HEK293T (cell line): ENCODE results near the gene DMKN.

Experiments used
- CTCF ChIA-PET: fragments of 350-600 bp; formaldehyde crosslinking; extraction: SDS; loops from one replicate; lab custom pipeline; 2021; ENCODE audit warnings: antibody characterized with exemption, inconsistent platforms; lab: Yijun Ruan, JAX
- POLR2A ChIA-PET: fragments of 350-600 bp; formaldehyde crosslinking; extraction: SDS; loops from one replicate; lab custom pipeline; 2020; ENCODE audit warnings: antibody characterized with exemption, inconsistent platforms; lab: Yijun Ruan, JAX
- DNase-seq: peaks from one replicate; pipeline ENCODE4 v3.0.0; 2012; ENCODE audit warnings: mixed read lengths; ENCODE audit errors: extremely low spot score
- ARNT ChIP-seq: fragments of 450-650 bp; IDR thresholded peaks from 2 replicates; pipeline ENCODE4 v1.6.1; 2017; ENCODE audit warnings: mild to moderate bottlenecking
- BHLHE40 ChIP-seq: fragments of 450-650 bp; IDR thresholded peaks from 2 replicates; pipeline ENCODE4 v1.6.1; 2016; ENCODE audit warnings: mild to moderate bottlenecking, moderate library complexity, borderline replicate concordance
- CTBP1 ChIP-seq: fragments of 450-650 bp; IDR thresholded peaks from 2 replicates; pipeline ENCODE4 v1.6.1; 2016; ENCODE audit warnings: borderline replicate concordance
- ELF4 ChIP-seq: fragments of 450-650 bp; IDR thresholded peaks from 2 replicates; pipeline ENCODE4 v1.6.1; 2017; ENCODE audit warnings: antibody characterized with exemption
- FOXA1 ChIP-seq: fragments of 450-650 bp; IDR thresholded peaks from 2 replicates; pipeline ENCODE4 v1.6.1; 2016; ENCODE audit warnings: mild to moderate bottlenecking
- FOXK2 ChIP-seq: fragments of 450-650 bp; IDR thresholded peaks from 2 replicates; pipeline ENCODE4 v1.6.1; 2016; ENCODE audit warnings: mild to moderate bottlenecking
- FOXM1 ChIP-seq: fragments of 450-650 bp; IDR thresholded peaks from 2 replicates; pipeline ENCODE4 v1.6.1; 2017; ENCODE audit warnings: mild to moderate bottlenecking, borderline replicate concordance
- HDGF ChIP-seq: fragments of 450-650 bp; IDR thresholded peaks from 2 replicates; pipeline ENCODE4 v1.6.1; 2017; ENCODE audit warnings: antibody characterized with exemption, borderline replicate concordance
- L3MBTL2 ChIP-seq: fragments of 450-650 bp; conservative IDR thresholded peaks from 2 replicates; pipeline ENCODE4 v1.6.1; 2016; ENCODE audit warnings: mild to moderate bottlenecking
- LEF1 ChIP-seq: fragments of 450-650 bp; IDR thresholded peaks from 2 replicates; pipeline ENCODE4 v1.6.1; 2017; ENCODE audit warnings: mild to moderate bottlenecking, borderline replicate concordance
- NFRKB ChIP-seq: fragments of 450-650 bp; IDR thresholded peaks from 2 replicates; pipeline ENCODE4 v1.6.1; 2016; ENCODE audit warnings: mild to moderate bottlenecking, moderate library complexity
- PKNOX1 ChIP-seq: fragments of 450-650 bp; IDR thresholded peaks from 2 replicates; pipeline ENCODE4 v1.6.1; 2016
- SP1 ChIP-seq: fragments of 450-650 bp; IDR thresholded peaks from 2 replicates; pipeline ENCODE4 v1.6.1; 2017
- SUZ12 ChIP-seq: fragments of 450-650 bp; IDR thresholded peaks from 2 replicates; pipeline ENCODE4 v1.6.1; 2016; ENCODE audit warnings: mild to moderate bottlenecking
- TARDBP ChIP-seq: fragments of 450-650 bp; IDR thresholded peaks from 2 replicates; pipeline ENCODE4 v1.6.1; 2016
- ZNF384 ChIP-seq: fragments of 450-650 bp; IDR thresholded peaks from 2 replicates; pipeline ENCODE4 v1.6.1; 2016

DMKN gene

GRCh38 chr19:35524181-35524837, 10.9 kb upstream of the DMKN start:
- ChIA-PET CTCF (no interaction called here), POLR2A (interaction anchor here (1.1 kb wide), 1 partner anchor 14 kb away, joined by 4 read pairs; no protein-coding TSS in a partner anchor)
- no peak for DNase-seq
- no peak for TF ChIP-seq SP1
- TF ChIP-seq HDGF, result no peak
- no peak for TF ChIP-seq FOXA1
- no peak for TF ChIP-seq SUZ12
- TF ChIP-seq CTBP1, result no peak
- TF ChIP-seq TARDBP, result no peak
- TF ChIP-seq L3MBTL2, result no peak
- TF ChIP-seq BHLHE40, result no peak
- no peak for TF ChIP-seq NFRKB
- no peak for TF ChIP-seq ZNF384
- no peak for TF ChIP-seq FOXK2

- ChIA-PET CTCF (no interaction called here), POLR2A (no interaction called here)
- DNase-seq, result no peak
- TF ChIP-seq FOXK2 (no peak), L3MBTL2 (no peak), FOXM1 (no peak), LEF1 (no peak), TARDBP (no peak), ARNT (no peak), FOXA1 (no peak), ELF4 (no peak), NFRKB (no peak)
Observed at GRCh38 chr19:35522745-35523327, 9.4 kb upstream of the DMKN start.

- CTCF ChIA-PET, result interaction anchor here (0.6 kb wide), 1 partner anchor 11 kb away, joined by 3 read pairs; no protein-coding TSS in a partner anchor
- no peak for DNase-seq
- TF ChIP-seq PKNOX1 (no peak), NFRKB (no peak), CTBP1 (no peak), ARNT (no peak), FOXM1 (no peak), L3MBTL2 (no peak), SP1 (no peak)
- POLR2A ChIA-PET, result interaction anchor here (1.6 kb wide), 1 partner anchor 11 kb away, joined by 10 read pairs; no protein-coding TSS in a partner anchor
Observed at GRCh38 chr19:35521124-35521743, 7.8 kb upstream of the DMKN start.

GRCh38 chr19:35519291-35519690, 5.8 kb upstream of the DMKN start:
- ChIA-PET POLR2A (no interaction called here), CTCF (interaction anchor here (1.5 kb wide), 1 partner anchor 9 kb away, joined by 7 read pairs; no protein-coding TSS in a partner anchor)
- TF ChIP-seq TARDBP, result no peak
- no peak for TF ChIP-seq ARNT
- TF ChIP-seq FOXK2, result no peak
- TF ChIP-seq FOXM1, result no peak
- no peak for TF ChIP-seq NFRKB
- TF ChIP-seq HDGF, result no peak
- no peak for TF ChIP-seq LEF1
- TF ChIP-seq L3MBTL2, result no peak
- TF ChIP-seq SP1, result no peak
- no peak for TF ChIP-seq ELF4
- TF ChIP-seq ZNF384, result no peak
- TF ChIP-seq BHLHE40, result no peak
- DNase-seq, result no peak

- CTCF ChIA-PET, result no interaction called here
Observed at GRCh38 chr19:35518313-35518712, 4.9 kb upstream of the DMKN start.

GRCh38 chr19:35517342-35517741, 3.9 kb upstream of the DMKN start:
- ChIA-PET POLR2A (no interaction called here), CTCF (interaction anchor here (0.6 kb wide), 1 partner anchor 154 kb away, joined by 3 read pairs; no protein-coding TSS in a partner anchor)
- TF ChIP-seq HDGF (no peak), BHLHE40 (no peak)
- DNase-seq, result no peak

More at GRCh38 chr19:35518313-35518712, 4.9 kb upstream of the DMKN start:
- POLR2A ChIA-PET, result interaction anchor here (0.9 kb wide), 2 partner anchors 8 to 24 kb away, joined by 3 to 4 read pairs; no protein-coding TSS in a partner anchor
- TF ChIP-seq PKNOX1 (no peak), FOXA1 (no peak)
- DNase-seq, result no peak

GRCh38 chr19:35516310-35516709, 2.9 kb upstream of the DMKN start:
- CTCF ChIA-PET, result no interaction called here
- no peak for DNase-seq
- POLR2A ChIA-PET, result no interaction called here
- no peak for TF ChIP-seq HDGF
- no peak for TF ChIP-seq ARNT
- TF ChIP-seq FOXA1, result no peak
